ENCODE results near the gene PPARA. TPM values are rescaled to one million over a fixed set of nuclear protein-coding genes. Genes with fewer than 3 reads are reported as not detected.

The PPARA gene
- total RNA-seq, 1 experiment from 2014 or later: 4.9 TPM

GRCh38 chr22:46148336-46148735, 2.0 kb upstream of the PPARA start:
- Histone ChIP-seq H3K27ac (no peak overlapping the region), H3K9me3 (replicated peaks) (peaks cover 3% of the 10 kb centered on the region; the same call in 1 of the 2 replicates), H3K27me3 (replicated peaks) (peaks cover 44% of the 10 kb centered on the region), H3K36me3 (peaks cover 6% of the 10 kb centered on the region; the same call in 1 of the 2 replicates), H3K4me1 (replicated peaks) (peaks cover 17% of the 10 kb centered on the region), H3K4me3 (no peak overlapping the region)
- no peak for DNase-seq (ENCODE audit: low read depth in 1 of 2, low spot score in 2 of 2)

GRCh38 chr22:46148816-46149511, 1.4 kb upstream of the PPARA start:
- H3K4me3 ChIP-seq: peak overlapping the region; percentile 62; the same call in 1 of the 2 replicates
- H3K36me3 ChIP-seq: peaks cover 6% of the 10 kb centered on the region; the same call in 1 of the 2 replicates
- peaks cover 38% of the 10 kb centered on the region for H3K27me3 ChIP-seq (replicated peaks)
- no peak overlapping the region for H3K27ac ChIP-seq
- no peak for DNase-seq (ENCODE audit: low read depth in 1 of 2, low spot score in 2 of 2)
- H3K9me3 ChIP-seq (replicated peaks): peaks cover 3% of the 10 kb centered on the region; the same call in 1 of the 2 replicates
- H3K4me1 ChIP-seq (replicated peaks): peaks cover 17% of the 10 kb centered on the region

GRCh38 chr22:46149512-46150033, 753 bp upstream of the PPARA start:
- H3K4me3 ChIP-seq: peak overlapping the region; percentile 62
- peaks cover 6% of the 10 kb centered on the region; the same call in 1 of the 2 replicates for H3K36me3 ChIP-seq
- H3K9me3 ChIP-seq (replicated peaks): peaks cover 3% of the 10 kb centered on the region; the same call in 1 of the 2 replicates
- peaks cover 17% of the 10 kb centered on the region for H3K4me1 ChIP-seq (replicated peaks)
- H3K27me3 ChIP-seq (replicated peaks): peaks cover 38% of the 10 kb centered on the region
- H3K27ac ChIP-seq: no peak overlapping the region
- DNase-seq (ENCODE audit: low read depth in 1 of 2, low spot score in 2 of 2): peak in 1 of 2 experiments; percentile 20

GRCh38 chr22:46150655-46151477, 540 bp downstream of the PPARA start:
- DNase-seq (ENCODE audit: low read depth in 1 of 2, low spot score in 2 of 2): peak in 1 of 2 experiments; percentile 53
- Histone ChIP-seq H3K9me3 (replicated peaks) (peaks cover 3% of the 10 kb centered on the region; the same call in 1 of the 2 replicates), H3K36me3 (peaks cover 6% of the 10 kb centered on the region; the same call in 1 of the 2 replicates), H3K27me3 (replicated peaks) (peaks cover 36% of the 10 kb centered on the region), H3K27ac (no peak overlapping the region), H3K4me3 (peak overlapping the region; percentile 62), H3K4me1 (replicated peaks) (peaks cover 17% of the 10 kb centered on the region)

GRCh38 chr22:46153930-46154329, 3.6 kb downstream of the PPARA start:
- no peak for DNase-seq (ENCODE audit: low read depth in 1 of 2, low spot score in 2 of 2)
- Histone ChIP-seq H3K4me3 (no peak overlapping the region), H3K36me3 (peaks cover 6% of the 10 kb centered on the region; the same call in 1 of the 2 replicates), H3K9me3 (replicated peaks) (peaks cover 3% of the 10 kb centered on the region; the same call in 1 of the 2 replicates), H3K27me3 (replicated peaks) (peaks cover 12% of the 10 kb centered on the region), H3K27ac (no peak overlapping the region), H3K4me1 (replicated peaks) (peaks cover 17% of the 10 kb centered on the region)

GRCh38 chr22:46156031-46156430, 5.7 kb downstream of the PPARA start:
- no peak for DNase-seq (ENCODE audit: low read depth in 1 of 2, low spot score in 2 of 2)
- H3K4me1 ChIP-seq (replicated peaks): peaks cover 26% of the 10 kb centered on the region
- no peak overlapping the region for H3K4me3 ChIP-seq
- no peaks in the 10 kb centered on the region; the same call in 1 of the 2 replicates for H3K9me3 ChIP-seq (replicated peaks)
- H3K36me3 ChIP-seq: peaks cover 6% of the 10 kb centered on the region; the same call in 1 of the 2 replicates
- no peaks in the 10 kb centered on the region for H3K27me3 ChIP-seq (replicated peaks)
- H3K27ac ChIP-seq: no peak overlapping the region

- Histone ChIP-seq H3K9me3 (replicated peaks) (no peaks in the 10 kb centered on the region), H3K4me3 (no peak overlapping the region), H3K27ac (no peak overlapping the region), H3K36me3 (no peaks in the 10 kb centered on the region; the same call in 1 of the 2 replicates), H3K27me3 (replicated peaks) (no peaks in the 10 kb centered on the region), H3K4me1 (replicated peaks) (peaks cover 17% of the 10 kb centered on the region)
- no peak for DNase-seq (ENCODE audit: low read depth in 1 of 2, low spot score in 2 of 2)
Observed at GRCh38 chr22:46158283-46158682, 8.0 kb downstream of the PPARA start.

GRCh38 chr22:46159212-46159611, 8.9 kb downstream of the PPARA start:
- DNase-seq (ENCODE audit: low read depth in 1 of 2, low spot score in 2 of 2): no peak
- Histone ChIP-seq H3K36me3 (no peaks in the 10 kb centered on the region), H3K4me3 (no peak overlapping the region), H3K9me3 (replicated peaks) (no peaks in the 10 kb centered on the region), H3K27me3 (replicated peaks) (no peaks in the 10 kb centered on the region), H3K4me1 (replicated peaks) (peaks cover 17% of the 10 kb centered on the region), H3K27ac (peak overlapping the region; percentile 34)

GRCh38 chr22:46159777-46160176, 9.5 kb downstream of the PPARA start:
- Histone ChIP-seq H3K27me3 (replicated peaks) (no peaks in the 10 kb centered on the region), H3K36me3 (no peaks in the 10 kb centered on the region), H3K9me3 (replicated peaks) (no peaks in the 10 kb centered on the region), H3K27ac (peak overlapping the region; percentile 34; the same call in 1 of the 2 replicates), H3K4me3 (no peak overlapping the region), H3K4me1 (replicated peaks) (peaks cover 17% of the 10 kb centered on the region)
- DNase-seq (ENCODE audit: low read depth in 1 of 2, low spot score in 2 of 2): peak; percentile 68 to 71

GRCh38 chr22:46162285-46162684, 12.0 kb downstream of the PPARA start:
- Histone ChIP-seq H3K4me1 (replicated peaks) (peaks cover 17% of the 10 kb centered on the region), H3K4me3 (no peak overlapping the region), H3K36me3 (no peaks in the 10 kb centered on the region), H3K9me3 (replicated peaks) (no peaks in the 10 kb centered on the region), H3K27ac (no peak overlapping the region), H3K27me3 (replicated peaks) (no peaks in the 10 kb centered on the region)
- no peak for DNase-seq (ENCODE audit: low read depth in 1 of 2, low spot score in 2 of 2)

- no peak overlapping the region for H3K27ac ChIP-seq
- no peak overlapping the region for H3K4me3 ChIP-seq
- no peaks in the 10 kb centered on the region for H3K27me3 ChIP-seq (replicated peaks)
- H3K36me3 ChIP-seq: no peaks in the 10 kb centered on the region
- H3K9me3 ChIP-seq (replicated peaks): no peaks in the 10 kb centered on the region
- no peak for DNase-seq (ENCODE audit: low read depth in 1 of 2, low spot score in 2 of 2)
- H3K4me1 ChIP-seq (replicated peaks): peaks cover 17% of the 10 kb centered on the region
Observed at GRCh38 chr22:46162771-46163556, 12.6 kb downstream of the PPARA start.

- Histone ChIP-seq H3K27ac (no peak overlapping the region), H3K27me3 (replicated peaks) (no peaks in the 10 kb centered on the region), H3K36me3 (no peaks in the 10 kb centered on the region), H3K4me3 (no peak overlapping the region), H3K4me1 (replicated peaks) (peaks cover 17% of the 10 kb centered on the region), H3K9me3 (replicated peaks) (no peaks in the 10 kb centered on the region)
- no peak for DNase-seq (ENCODE audit: low read depth in 1 of 2, low spot score in 2 of 2)
Observed at GRCh38 chr22:46163557-46163888, 13.2 kb downstream of the PPARA start.

GRCh38 chr22:46165977-46166376, 15.7 kb downstream of the PPARA start:
- H3K36me3 ChIP-seq: no peaks in the 10 kb centered on the region
- H3K9me3 ChIP-seq (replicated peaks): no peaks in the 10 kb centered on the region; the same call in 1 of the 2 replicates
- H3K27ac ChIP-seq: no peak overlapping the region
- H3K4me3 ChIP-seq: no peak overlapping the region
- no peaks in the 10 kb centered on the region for H3K27me3 ChIP-seq (replicated peaks)
- H3K4me1 ChIP-seq (replicated peaks): peaks cover 4% of the 10 kb centered on the region
- no peak for DNase-seq (ENCODE audit: low read depth in 1 of 2, low spot score in 2 of 2)
